NOMO-1 treated with DMSO at 0.1 percent for 48 hours (cell line): ENCODE data around the gene GPR17.

Source experiments
- DNase-seq: peaks from one replicate; lab custom pipeline; 2025; ENCODE audit not compliant: unreplicated experiment; lab: John Stamatoyannopoulos, UW

GPR17 gene

DNA sequence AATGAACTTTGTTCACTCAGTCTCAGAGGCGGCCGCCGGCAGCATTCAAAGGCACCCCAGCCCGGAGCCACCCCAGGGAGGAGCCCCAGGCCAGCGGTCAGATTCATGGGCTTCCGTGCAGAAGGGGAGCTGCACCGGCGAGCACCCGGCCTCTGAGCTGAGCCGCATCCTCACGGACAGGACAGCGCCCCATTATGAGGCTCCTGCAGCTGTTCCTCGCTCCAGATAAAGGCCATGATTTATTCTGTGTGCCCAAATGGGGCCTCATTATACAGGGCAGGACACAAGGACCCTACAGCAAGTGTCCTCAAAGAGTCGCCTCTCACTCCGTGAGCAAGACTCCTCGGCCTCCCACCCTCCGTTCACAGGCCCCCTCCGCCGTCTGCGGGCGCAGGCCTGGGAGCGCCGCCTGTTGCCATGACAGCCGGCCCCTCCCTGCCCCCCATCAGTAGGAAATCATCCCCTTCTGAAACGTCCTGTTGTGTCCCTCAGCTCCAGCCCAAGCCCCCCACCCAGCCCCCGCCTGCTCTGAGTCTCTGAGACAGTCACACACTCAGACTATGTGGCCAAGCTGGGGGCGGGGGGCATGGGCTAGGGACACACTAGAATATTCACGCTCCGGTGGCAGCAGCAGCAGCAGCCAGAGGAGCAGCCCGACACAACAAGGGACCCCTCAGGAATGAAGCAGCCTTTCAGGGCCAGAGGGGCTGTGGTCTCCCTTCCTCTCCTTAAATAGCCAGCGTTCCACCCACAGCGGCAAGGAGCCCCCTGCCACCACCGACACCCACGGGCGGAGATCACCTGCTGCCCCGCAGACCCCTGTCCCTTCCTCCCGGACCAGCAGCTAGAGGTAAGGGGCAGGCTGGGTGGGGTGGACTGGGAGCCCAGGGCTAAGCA, at the start of gene GPR17:
Gene GPR17, plus strand, starts transcription at position 759 of the 897 bp plus-strand sequence. CDS start 4,583 bp downstream, outside the sequence.
- DNase-seq = no peak

- no peak for DNase-seq
Observed at GRCh38 chr2:127596311-127597045, 49.5 kb upstream of the GPR17 start.

- DNase-seq = no peak
Observed at GRCh38 chr2:127597046-127597983, 48.6 kb upstream of the GPR17 start.

GRCh38 chr2:127597984-127598380, 48.0 kb upstream of the GPR17 start:
- DNase-seq = no peak

DNA sequence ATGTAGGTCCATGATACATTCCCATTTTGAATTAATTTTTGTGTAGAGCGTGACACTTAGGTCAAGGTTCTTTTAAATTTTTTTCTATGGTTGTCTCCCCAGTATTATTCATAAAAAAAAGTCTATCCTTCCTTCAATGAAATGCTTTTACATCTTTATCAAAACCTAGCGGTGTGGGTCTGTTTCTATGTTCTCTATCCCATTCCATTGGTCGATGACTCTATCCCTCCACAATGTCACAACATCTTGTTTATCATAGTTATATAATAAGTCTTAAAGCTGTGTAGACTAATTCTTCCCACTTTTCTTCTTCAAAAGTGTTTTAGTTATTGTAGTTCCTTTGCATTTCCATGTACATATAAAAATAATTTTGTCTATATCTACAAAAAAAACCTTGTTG, 47.2 kb upstream of the GPR17 start:
- no peak for DNase-seq

DNA sequence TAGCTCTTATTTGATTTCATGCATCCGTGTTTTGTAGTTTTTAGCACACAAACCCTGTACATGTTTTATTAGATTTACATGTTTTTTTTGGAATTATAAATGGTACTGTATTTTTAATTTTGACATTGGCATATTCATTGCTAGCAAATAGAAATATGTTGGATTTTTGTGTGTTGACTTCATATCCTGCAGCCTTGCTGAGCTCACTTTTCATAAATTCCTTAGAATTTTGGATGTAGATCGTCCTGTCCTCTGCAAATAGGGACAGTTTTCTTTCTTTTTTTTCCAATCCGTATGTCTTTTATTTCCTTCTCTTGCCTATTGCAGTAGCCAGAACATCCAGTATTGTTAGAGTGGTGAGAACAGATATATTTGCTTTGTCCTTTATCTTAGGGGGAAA, 46.7 kb upstream of the GPR17 start:
- DNase-seq = no peak

DNA sequence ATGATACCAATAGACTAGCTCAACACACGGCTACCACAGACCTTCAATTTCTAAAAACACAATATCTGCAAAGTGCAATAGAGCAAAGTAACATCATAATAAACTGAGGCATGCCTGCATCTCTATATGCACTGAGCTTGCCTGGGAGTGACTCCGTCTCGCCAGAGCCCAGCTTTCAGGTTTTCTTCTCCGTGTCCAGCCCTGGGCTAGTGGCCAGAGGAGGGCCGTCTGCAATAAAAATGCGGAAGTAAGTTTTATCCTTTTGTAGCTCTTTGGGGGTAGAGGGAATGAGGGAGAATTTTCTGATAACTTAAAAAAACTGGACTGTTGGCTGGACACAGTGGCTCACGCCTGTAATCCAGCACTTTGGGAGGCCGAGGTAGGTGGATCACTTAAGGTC, 41.0 kb upstream of the GPR17 start:
- DNase-seq = no peak

DNA sequence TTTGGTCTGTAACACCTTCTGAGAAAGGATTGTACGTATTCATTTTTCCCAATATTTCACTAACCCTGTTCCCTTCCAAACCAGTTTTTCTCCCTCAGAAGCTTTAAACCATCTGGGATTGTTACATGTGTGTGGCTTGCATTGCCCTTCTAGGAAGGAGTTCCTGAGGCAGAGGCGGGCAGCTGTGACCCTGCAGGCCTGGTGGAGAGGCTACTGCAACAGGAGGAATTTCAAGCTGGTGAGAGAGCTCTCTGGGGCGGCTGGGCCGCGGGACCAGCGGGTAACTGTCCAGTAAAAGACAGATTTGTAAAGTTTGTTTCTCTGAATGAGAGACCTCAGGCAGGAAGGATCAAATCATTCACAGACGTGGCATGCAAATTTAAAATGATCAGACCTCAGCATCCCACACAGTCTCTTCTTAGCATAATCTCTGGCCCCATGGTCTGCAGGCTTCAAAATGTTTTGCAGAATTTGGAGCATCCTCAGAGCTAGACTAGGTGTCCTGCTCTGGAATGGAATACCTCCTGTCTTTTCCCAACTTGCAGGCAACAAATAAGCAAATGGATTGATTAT, 40.2 kb upstream of the GPR17 start:
- no peak for DNase-seq

GRCh38 chr2:127606625-127607398, 39.1 kb upstream of the GPR17 start:
- DNase-seq = no peak

DNA sequence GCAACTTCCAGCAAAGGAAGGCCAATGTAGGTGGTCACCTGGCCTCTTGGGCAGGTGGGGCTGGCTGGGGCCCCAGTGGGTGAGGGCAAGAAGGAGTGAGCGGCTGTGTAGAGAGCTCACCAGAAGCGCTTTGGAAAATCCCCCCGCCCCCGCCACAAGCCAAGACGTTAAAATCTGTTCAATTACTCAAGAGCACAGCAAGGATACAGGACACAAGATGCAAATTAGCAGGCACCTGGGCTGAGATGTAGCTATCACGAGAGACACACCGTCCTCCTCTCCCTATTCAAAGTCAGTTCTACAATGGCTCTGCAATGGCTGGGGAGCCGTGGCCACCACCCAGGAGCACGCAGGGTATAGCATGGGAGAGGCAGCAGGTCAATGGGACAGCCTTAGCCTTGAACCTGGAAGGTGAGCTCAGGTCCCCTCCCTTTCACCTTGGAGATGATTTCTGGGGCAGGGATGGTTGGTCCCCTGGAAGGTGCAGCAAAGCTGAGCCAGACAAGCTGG, 38.5 kb upstream of the GPR17 start:
- no peak for DNase-seq

DNA sequence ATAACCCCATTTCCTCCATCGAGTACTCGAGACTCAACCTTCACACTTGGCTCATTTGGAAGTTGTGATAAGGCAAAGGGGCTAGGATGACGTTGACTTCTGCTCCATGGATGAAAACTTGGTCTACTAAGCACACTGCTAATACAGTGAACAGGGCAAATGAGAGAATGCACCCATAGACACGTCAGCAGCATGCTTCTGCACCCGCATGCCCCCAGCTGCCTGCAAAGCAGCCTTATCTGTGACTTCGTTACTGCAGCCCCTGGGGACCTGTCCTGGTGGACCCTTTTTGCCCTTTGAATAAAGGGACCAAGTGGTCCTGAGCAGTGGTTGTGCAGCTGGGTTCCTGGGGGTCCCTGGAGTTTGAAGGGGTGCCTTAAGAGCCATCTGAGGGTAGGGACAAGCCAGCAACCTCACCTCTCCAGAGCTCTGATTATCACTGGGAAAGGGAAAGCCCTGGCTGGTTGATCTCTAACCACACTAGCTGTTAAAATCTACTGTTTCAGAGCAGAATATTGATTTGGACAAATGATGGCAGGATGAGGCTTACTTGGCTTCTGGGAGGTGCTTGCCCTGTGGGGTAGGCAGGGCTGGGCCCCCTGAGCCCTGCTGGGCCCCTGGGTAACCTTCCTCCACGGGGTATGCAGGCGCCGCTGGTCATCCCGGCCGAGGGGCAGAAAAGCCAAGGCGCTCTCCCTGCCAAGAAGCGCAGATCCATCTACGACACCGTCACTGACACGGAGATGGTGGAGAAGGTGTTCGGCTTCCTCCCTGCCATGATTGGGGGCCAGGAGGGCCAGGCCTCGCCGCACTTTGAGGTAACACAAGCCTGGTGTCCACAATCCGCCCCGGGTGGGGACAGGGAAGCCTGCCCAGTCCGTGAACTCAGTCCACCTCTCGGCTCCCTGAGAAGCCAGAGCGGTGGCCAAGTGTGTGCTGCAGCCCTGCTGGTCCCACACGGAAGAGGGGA, 37.6 kb upstream of the GPR17 start:
- no peak for DNase-seq

DNA sequence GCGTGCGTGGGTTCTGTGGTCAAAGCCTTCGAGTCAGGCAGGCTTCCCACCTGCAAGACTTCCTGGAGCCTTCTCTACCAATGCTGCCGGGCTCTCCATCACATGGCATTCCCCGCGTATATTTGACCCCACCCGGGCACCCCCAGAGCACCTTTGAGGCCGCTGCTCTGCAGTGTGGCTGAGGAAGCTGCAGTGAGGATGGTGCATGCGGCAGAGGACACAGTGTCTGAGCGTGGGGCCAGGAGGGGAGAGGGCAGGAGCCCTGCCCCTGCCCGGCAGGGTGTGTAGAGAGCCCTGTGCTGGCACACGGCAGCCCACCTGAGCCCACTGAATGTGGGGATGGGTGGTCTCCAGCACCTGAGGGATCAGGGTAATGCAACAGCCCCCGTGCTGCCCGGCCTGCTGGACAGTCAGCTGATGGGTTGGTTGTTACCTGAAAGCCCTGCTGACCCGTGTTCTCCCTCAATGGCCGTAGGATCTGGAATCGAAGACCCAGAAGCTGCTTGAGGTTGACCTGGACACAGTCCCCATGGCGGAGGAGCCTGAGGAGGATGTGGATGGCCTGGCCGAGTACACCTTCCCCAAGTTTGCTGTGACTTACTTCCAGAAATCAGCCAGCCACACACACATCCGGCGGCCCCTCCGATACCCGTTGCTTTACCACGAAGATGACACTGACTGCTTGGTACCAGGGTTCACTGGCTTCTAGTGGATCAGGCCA, 36.8 kb upstream of the GPR17 start:
- no peak for DNase-seq

GRCh38 chr2:127609818-127610217, 36.1 kb upstream of the GPR17 start:
- no peak for DNase-seq

DNA sequence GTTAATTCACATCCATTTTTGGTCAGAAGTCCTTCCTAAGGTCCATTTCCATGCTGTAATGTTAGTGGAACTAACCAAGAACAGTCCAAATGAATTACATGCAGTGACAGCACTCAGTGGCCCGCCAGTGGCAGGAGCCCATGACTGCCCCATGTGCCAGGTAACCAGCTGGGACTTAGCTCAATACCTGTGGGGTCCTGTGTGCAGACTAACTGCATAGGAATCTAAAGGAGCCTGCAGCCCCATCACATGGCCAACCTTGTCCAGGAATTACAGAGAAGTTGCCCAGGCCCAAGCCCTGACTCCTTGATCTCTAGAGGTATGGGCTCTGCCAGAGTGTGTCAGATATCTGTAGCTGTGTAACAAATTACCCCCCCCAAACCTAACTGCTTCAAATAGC, 35.4 kb upstream of the GPR17 start:
- DNase-seq = no peak

DNA sequence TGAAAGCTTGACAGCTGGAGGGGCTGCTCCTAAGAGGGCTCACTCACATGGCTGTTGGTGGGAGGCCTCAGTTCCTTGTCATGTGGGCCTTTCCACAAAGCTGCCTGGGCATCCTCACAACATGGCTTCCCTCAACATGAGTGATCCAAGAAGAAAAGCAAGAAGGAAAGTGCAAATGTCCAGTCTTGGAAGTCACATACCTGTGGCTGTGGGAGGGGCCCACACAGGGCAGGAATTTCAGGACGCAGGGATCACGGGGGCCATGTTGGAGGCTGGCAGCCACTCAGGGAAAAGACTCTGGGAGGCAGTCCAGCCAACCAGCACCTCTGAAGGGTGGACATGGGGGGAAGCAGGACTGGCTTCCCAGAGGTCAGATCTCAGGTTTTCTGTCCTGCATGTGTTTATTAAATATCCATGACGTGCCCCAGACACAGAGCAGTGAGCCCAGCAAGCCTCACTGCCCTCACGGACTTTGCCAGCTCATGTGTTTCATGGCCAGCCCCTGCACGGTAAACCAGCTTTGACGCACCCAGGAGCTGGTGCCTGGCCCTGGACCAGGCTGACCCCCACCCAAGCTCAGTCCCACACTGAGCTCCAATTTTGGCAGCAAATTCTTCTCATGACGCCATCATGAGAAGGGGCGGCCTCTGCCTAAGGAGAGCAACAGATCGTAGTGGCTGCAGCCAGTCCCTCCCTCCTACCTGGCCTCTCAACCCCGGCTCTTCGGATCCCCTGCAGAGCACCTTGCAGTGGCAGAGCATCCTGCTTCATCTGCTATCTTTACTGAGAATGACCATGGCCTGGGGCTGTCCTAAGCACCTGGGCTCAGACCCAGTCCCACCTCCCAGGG, 34.7 kb upstream of the GPR17 start:
- no peak for DNase-seq

GRCh38 chr2:127612111-127612822, 33.7 kb upstream of the GPR17 start:
- no peak for DNase-seq
